Measurements from ENCODE around the gene SASH1.

GRCh38 chr6:148407372-148407771 lies 64.7 kb downstream of the SASH1 start:
- TF ChIP-seq CTCF (IDR thresholded peaks at IDR 0.05) = no peak
- TF ChIP-seq EP300 (IDR thresholded peaks at IDR 0.05) = peak in 1 of 2 donors; percentile 72

Measured in tibial nerve (tissue), 4 donors.